Measurements from ENCODE around the gene CDKN2C.
"Not testable (repeated sequence)": the region's sequence is repeated elsewhere in the genome, so short reads cannot be mapped to it uniquely, and the experiment has no call there.

Gene CDKN2C

DNA sequence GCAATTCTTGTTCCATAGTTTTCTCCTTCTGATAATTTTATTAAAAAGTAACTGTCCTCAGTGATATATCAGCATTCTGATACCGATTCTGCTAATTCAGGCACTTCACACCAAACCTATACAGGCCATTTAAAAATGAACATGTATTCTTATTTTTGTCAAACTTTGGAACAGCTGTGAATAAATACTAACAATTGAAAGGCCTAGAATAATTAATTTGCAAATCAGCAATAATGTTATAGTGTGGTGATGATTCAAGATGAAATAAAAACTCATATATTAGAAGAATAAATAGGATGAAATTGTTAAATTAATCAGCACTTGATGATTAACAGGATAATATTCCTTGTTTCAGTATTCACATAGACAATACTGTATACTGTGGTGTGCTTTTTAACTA, 9.9 kb downstream of the CDKN2C start:
- no peak for DNase-seq (ENCODE audit: low spot score)

DNA sequence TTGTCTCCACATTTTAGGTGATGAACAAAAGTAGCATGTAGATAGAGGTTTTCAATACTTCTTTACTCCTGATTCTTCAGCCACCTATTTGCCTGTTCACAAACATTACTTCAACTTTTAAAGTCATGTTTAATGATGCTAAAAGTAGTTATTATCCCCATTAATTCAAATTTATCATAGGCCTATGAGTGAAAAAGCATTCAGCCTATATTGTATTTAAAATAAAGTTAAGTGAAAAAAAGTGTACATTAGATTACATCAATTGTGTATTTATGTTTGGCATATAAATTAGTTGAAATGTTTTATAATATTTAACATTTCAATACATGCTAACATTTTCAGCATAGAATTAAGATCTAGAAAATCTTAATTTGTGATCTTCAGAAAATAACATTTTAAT, 10.5 kb downstream of the CDKN2C start:
- DNase-seq (ENCODE audit: low spot score): no peak

DNA sequence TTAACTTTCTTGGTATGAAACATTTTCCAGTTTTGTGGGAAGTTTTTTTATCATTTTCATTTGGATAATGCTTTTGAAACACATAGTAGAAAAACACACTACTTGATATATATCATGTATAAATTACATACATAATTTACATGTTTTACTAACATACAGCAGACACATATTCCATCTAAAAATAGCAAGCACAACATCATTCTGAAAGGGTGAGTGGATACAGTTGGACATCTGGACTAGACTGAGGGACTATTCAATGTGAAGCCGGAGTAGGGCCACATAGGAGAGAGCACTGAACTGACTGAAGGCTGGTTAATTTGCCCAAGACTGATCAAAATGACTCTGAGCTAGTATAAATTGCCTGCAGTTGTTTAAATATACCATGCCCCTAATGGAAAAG, 11.7 kb downstream of the CDKN2C start:
- DNase-seq (ENCODE audit: low spot score): no peak

DNA sequence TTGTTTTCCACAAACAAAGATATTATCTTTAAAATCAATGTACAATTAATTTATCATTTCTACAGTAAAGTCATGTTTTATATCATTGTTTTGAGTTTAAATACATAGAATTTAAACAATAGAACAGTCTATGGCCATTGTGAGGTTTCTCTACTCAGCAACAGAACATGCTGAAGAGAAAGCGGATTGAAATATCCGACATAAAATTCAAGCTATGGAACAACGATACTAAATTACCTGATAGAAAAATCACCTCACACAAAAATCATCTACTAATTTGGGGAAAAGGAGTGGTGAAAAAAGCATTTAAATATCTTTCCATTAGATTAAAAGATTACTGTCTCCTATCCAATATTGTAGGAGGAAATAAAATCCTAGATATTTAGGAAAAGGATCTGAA, 12.6 kb downstream of the CDKN2C start:
- DNase-seq (ENCODE audit: low spot score): no peak

DNA sequence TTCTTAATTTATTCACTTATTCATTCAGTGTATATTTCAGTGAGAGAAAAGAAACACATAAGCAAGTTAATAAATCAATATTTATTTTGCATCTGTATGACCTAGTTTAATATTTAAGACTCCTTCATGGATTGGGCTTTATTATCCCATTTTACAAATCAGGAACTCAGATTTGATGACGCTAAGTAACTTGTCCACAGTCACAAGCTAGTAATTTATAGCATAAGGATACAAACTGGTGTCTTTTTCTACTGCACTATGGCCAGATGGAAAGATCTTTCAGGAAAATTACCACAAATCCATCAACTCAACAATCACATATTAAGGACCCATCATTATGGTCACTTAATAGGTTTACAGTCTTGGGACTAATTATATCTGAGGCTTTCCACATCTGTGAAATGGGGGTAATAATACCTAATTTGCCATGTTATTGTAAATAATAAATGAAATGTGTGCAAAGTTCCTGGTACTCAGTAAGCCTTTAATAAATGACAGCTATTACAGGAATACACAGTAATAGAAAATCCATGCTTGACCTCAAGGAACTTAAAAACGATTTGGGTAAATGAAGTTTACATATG, 13.3 kb downstream of the CDKN2C start:
- DNase-seq (ENCODE audit: low spot score): no peak

DNA sequence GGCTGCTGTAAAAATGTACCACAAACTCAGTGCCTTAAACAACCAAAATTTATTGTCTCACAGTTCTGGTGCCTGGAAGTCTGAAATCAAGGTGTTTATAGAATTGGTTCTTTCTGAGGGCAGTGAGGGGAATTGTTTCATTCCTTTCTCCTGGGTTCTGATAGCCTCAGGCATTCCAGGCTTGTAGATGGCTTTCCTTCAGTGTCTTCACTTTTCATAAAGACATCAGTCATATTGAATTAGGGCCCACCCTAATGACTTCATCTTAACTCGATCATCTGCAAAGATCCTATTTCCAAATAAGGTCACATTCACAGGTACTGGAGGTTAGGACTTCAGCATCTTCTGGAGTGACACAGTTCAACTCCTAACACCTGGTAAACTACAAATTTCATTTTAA, 15.0 kb downstream of the CDKN2C start:
- DNase-seq (ENCODE audit: low spot score): no peak

DNA sequence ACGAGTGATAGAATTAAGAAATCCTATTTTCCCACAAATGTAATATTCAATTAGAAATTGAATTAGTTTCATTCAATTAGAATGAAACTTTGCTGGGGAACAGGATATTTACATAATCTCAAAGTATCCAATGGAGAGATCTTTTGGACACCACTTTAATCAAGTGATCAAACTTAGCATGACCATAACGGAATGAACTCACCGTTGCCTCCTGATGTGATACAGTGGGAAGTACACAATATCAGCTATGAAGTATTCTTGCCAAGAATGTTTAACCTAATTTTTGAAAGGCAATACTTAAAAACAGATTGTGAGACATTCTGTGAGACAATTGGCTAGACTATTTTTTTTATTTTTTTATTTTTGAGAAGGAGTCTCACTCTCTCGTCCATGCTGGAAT, 16.6 kb downstream of the CDKN2C start:
- DNase-seq (ENCODE audit: low spot score): no peak

DNA sequence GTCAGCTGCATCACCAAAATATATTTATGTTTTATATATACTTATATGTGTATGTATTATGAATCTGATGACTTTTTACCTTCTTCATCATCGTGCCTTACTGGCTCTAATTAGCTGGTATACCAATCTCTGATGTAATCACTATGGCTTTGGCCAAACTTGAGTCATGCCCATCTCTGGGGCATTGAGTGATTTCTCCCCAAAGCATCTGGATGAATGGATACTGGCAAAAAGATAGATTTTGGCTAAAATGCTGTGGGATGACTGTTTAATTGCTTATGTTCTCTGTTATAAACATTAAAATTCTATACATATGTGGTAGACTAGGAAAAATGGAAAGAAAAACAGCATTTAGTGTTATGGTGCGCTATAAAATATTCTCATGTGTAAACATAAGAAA, 19.6 kb downstream of the CDKN2C start:
- no peak for DNase-seq (ENCODE audit: low spot score)

DNA sequence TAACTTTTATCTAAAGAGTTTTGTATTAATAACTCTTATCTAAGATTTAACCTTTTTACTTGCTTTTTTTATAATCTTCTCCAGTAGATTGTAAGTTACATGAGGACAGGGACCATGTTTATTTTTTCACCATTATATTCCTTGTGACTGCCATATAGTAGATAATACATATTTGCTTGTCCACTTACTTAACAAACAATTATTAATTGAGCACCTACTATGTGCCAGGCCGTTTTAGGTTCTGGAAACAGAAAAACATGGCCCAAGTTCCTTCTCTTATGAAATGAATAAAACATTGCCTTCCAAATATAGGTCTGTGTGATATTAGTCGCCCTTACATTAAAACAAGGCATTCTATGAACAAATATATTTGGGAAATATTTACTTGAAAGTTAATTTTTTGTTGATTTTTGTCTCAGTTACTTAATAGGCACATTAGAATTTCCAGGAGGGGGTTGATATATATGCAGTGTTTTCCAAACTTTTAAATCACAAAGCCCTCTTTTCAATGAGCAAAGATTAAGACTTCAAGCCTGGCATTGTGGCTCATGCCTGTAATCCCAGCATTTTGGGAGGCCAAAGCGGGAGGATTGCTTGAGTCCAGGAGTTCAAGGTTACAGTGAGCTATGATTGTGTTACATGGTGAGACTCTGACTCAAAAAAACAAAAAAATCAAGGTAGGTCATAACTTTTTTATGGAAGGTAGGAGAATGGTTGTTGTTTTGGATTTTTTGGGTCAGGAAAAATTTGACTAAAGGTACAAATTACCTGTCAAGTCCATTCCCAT, 22.7 kb downstream of the CDKN2C start:
- DNase-seq (ENCODE audit: low spot score): no peak

DNA sequence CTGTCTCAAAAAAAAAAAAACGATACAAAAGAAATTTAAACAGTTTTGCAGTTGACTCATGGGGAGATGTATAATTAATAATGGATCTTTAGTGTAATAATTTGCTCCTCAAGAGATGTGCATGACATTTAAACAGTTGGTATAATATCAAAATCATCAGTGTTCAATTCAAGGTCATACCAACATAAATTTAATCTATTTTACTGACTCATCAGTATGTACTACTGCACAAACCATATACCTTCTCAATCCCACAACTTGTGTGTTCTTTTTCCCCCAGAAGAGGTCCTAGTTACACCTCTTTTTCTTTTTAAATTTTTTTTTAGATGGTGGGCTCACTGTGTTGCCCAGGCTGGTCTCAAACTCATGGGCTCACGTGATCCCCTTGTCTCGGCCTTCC, 23.6 kb downstream of the CDKN2C start:
- DNase-seq (ENCODE audit: low spot score): no peak

DNA sequence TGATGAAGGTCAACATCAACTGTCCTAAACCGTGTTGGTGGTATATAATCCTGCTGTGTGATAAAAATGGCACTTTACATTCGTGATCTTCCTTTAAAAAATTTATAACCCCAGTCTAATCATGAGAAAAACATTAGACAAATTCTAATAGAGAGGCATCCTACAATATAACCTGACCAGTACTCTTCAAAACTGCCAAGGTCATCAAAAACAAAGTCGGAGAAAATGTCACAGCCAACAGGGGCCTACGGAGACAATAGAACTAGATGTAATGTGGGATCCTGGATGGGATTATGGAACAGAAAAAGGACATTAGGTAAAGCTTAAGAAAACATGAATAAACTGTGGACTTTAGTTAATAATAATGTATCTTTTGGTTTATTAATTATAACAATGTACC, 25.0 kb downstream of the CDKN2C start:
- no peak for DNase-seq (ENCODE audit: low spot score)

DNA sequence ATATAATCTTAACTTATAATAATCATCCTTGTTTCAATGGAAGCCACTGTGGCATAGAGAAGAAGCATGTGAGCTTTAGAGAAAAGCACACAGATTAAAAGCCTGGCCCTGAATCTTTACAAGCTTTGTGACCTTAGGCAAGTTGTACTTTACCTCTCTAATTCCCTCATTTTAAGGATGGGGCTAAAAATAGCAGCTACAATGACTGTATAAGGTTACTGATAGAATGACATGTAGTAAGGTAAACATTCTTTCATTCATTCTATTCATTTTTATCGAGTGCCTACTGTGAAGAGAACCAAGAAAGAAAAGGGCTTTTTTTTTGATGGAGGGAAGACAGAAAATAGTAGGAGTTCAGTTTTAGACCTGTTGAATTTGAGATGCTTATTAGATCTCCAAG, 25.6 kb downstream of the CDKN2C start:
- DNase-seq (ENCODE audit: low spot score): no peak

DNA sequence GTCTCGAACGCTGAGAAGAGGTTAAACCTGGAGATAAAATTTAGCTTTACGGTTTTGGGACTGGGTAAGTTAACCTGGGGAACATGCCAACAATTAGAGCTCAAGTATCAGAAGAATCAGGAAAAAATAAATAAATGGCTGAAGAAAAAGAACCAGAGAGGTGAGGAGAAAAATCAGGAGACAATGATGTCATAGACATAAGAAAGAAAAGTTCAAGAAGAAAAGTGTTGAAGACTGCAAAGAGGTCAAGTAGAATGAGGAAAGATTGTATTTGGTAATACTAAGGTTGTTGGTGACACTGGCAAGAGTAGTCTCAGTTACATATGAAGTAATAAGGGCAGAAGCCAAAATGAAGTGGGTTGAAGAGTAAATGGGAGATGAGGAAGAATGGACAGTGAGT, 26.0 kb downstream of the CDKN2C start:
- no peak for DNase-seq (ENCODE audit: low spot score)

DNA sequence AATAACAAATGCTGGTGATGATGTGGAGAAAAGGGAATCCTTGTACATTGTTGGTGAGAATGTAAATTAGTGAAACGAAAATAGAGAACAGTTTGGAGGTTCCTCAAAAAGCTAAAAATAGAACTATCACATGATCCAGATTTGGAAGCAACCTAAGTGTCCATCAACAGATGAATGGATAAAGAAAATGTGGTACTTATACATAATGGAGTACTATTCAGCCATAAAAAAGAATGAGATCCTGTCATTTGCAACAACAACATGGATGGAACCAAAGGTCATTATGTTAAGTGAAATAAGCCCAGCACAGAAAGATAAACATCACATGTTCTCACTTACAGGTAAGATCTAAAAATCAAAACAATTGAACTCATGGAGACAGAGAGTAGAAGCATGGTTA, 29.3 kb downstream of the CDKN2C start:
- DNase-seq (ENCODE audit: low spot score): not testable (repeated sequence)

DNA sequence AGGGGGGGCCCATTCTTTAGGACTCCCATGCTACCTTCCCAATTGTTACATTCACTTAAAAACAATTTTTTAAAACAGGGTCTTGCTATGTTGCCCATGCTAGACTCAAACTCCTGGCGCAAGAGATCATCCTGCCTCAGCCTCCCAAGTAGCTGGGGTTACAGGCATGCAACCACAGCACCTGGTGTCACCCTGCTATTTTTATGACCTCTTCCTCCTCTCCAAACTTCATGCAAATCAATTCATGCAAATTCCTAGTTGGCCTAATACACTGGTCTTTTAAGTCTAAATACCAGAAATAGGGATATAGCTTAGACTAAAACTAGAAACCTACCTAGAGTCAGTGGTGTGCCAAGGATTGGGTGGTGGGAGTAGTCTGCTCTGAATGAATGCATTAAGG, 30.1 kb downstream of the CDKN2C start:
- no peak for DNase-seq (ENCODE audit: low spot score)

DNA sequence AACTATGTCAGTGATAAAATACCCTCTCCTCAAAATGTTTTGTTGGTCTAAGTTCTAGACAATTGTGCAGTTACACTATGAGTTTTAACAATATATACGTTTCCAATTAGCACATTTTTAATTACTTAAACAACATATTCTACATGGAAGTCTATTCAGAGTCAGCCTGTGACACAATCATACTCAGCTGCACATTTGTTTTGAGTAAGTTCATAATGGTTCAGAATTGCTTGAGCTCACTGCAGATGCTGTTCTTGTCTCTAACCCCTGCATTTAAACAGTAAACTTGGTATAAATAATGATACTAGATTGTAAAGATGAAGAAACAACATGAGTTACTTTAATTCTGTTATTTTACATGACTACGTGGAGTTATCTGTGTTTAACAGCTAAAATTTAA, 30.6 kb downstream of the CDKN2C start:
- no peak for DNase-seq (ENCODE audit: low spot score)

DNA sequence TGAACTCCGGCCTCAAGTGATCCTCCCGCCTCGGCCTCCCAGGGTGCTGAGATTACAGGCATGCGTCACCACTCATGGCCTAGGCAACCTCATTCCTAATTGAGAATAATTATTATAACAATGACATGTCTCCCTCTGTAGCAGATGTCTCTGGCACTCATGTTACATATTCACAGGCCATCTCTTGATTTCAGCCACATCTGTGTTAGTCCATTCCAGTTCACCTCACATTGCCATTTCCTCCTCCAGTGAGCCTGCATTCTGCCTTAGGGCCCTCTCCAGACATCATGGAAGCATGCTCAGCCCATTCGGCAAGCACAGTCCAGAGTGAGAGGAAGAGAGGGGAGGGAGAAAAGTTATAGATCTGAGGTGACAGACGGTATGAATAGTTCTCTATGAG, 32.5 kb downstream of the CDKN2C start:
- DNase-seq (ENCODE audit: low spot score): no peak

DNA sequence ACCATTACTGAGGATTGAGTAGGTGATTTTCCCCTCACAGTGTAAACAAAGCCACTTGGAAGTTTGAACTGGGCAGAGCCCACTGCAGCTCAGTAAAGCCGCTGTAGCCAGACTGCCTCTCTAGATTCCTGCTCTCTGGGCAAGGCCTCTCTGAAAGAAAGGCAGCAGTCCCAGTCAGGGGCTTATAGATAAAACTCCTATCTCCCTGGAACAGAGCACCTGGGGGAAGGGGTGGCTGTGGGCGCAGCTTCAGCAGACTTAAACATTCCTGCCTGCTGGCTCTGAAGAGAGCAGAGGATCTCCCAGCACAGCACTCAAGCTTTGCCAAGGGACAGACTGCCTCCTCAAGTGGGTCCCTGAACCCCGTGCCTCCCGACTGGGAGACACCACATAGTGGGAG, 35.5 kb downstream of the CDKN2C start:
- not testable (repeated sequence) for DNase-seq (ENCODE audit: low spot score)

DNA sequence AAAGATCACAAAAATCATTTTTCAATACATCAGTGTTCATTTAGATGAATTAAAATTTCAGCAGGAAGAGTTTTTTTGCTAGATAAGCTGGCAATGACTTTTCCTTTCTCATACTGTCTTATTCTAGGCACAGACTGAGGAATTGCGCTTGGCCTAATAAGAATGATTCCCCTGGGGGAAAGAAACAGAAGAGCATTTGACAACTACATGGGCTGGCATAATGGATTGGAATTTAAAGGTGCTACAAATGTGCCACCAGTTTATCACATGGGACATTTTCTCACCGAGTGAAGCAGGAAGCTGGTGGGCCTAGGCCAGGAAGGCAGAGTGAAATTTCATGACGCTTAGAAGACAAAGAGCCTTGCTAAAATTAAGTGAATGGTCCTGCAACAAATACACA, 39.3 kb downstream of the CDKN2C start:
- DNase-seq (ENCODE audit: low spot score): no peak

DNA sequence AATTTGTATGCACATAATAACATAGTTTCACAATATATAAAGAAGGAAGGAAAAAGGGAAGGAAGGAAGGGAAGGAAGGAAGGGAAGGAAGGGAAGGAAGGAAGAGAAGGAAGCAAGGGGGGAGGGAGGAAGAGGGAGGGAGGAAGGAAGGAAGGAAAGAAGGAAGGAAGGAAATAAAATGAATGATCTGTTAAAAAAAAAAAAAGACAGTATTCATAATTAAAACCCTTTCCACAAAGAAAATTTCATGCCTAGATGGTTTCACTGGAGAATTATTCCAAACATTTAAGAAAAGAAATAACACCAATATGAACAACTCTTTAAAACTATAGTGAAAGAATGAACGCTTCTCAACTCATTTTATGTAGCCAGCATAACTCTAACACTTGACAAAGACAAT, 44.8 kb downstream of the CDKN2C start:
- DNase-seq (ENCODE audit: low spot score): no peak

DNA sequence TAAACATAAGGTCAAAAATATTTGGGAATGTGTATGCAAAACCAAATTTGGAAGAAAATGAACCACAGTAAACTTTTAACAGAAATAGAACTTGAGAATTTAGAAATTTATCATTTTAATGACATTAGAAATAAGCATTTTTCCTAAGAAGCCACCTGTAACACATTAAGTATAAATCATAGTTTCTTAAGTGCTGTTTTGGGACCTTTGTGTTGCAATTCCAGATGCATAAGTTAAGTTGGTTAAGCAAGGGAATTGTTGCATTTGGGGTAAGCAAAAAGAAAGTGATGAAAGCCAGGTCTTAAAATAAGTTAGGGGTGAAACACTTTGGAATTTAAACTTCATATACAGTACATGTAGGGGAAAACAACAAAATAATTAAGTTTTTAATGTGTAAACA, 49.8 kb downstream of the CDKN2C start:
- DNase-seq (ENCODE audit: low spot score): no peak

Measured in globus pallidus (tissue), 1 donor.